ENCODE results near the gene CEACAM7. TPM values are rescaled to one million over a fixed set of nuclear protein-coding genes. Genes with fewer than 3 reads are reported as not detected.
"Not testable (repeated sequence)": the region's sequence is repeated elsewhere in the genome, so short reads cannot be mapped to it uniquely, and the experiment has no call there.

Gene CEACAM7
- total RNA-seq, 1 donor from 2014 or later: not detected

DNA sequence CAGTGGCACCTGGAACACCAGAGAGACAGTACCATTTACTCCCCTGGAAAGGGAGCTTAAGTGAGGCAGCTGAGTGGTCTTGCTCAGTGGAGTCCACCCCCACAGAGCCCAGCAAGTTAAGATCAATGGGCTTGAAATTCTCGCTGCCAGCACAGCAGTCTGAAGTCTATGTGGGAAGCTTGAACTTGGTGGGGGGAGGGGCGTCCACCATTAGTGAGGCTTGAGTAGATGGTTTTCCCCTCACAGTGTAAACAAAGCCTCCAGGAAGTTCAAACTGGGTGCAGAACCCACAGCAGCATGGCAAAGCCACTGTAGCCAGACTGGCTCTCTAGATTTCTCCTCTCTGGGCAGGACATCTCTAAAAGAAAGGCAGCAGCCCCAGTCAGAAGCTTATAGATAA lies 30.9 kb downstream of the CEACAM7 start:
- intact Hi-C loops (cut with micrococcal nuclease): no loop called here

- intact Hi-C loops (cut with micrococcal nuclease): not testable (repeated sequence)
Measured at GRCh38 chr19:41656756-41657155, 31.3 kb downstream of the CEACAM7 start.

GRCh38 chr19:41652250-41652649 lies 35.8 kb downstream of the CEACAM7 start:
- intact Hi-C loops (cut with micrococcal nuclease): no loop called here

GRCh38 chr19:41649827-41650226 lies 38.2 kb downstream of the CEACAM7 start:
- intact Hi-C loops (cut with micrococcal nuclease): no loop called here

DNA sequence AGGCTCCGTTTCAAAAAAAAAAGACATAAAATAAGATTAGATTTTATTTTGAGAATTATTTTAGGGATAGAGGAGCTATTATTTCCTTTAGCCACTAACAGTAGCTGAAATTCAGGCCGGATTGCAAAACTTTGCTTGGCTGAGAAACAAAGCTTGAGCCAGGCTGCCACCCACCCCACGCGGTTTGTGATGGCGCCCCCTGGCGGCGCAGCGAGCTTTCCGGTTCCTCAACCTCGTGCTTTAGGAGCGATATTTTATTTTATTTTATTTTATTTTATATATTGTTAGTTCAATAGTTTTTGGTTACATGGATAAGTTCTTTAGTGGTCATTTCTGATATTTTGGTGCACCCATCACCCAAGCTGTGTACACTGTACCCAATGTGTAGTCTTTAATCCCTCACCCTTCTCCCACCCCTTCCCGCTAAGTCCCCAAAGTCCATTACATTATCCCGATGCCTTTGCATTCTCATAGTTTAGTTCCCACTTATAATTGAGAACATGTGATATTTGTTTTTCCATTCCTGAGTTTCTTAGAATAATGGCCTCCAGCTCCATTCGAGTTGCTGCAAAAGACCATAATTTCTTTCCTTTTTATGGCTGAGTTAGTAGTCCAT lies 41.4 kb downstream of the CEACAM7 start:
- intact Hi-C loops (cut with micrococcal nuclease): no loop called here

DNA sequence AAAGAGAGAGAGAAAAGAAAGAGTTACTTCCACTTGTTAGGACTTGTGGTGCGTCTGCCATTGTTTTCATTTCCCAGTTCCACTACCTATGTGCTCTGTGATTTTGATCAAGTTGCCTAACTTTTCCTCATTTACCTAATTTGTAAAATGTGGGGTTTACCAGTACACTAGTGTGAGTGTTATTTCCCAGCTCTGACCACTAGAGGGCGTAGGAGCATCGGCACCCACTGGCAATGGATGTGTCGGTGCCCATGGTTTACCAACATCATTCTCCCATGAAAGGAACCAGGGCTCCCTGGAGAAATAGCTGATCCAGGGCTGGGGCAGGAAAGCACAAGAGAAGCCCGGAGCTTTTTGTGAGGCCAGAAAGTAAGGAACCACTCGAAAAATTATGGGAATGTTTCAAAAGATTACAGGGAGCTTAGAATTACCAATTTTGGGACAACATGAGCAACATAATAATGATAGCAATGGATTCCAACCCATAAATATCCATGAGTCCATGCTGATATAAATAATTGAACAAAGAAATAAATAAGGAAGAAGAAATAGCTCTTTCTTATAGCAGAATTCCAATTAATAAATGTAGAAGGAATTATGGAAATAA lies 46.1 kb downstream of the CEACAM7 start:
- intact Hi-C loops (cut with micrococcal nuclease): no loop called here

GRCh38 chr19:41638641-41639081 lies 49.4 kb downstream of the CEACAM7 start:
- intact Hi-C loops (cut with micrococcal nuclease): no loop called here

- intact Hi-C loops (cut with micrococcal nuclease): no loop called here
Measured at GRCh38 chr19:41637484-41637883, 50.6 kb downstream of the CEACAM7 start.

- intact Hi-C loops (cut with micrococcal nuclease): no loop called here
Measured at GRCh38 chr19:41627966-41628675, 59.9 kb downstream of the CEACAM7 start.

- intact Hi-C loops (cut with micrococcal nuclease): no loop called here
Measured at GRCh38 chr19:41626877-41627276, 61.2 kb downstream of the CEACAM7 start, which contains the start of gene CEACAM4. CEACAM4 (minus strand) TSS chr19:41627074; CDS start chr19:41626963, 111 bp downstream.

GRCh38 chr19:41626278-41626677 lies 61.8 kb downstream of the CEACAM7 start:
- intact Hi-C loops (cut with micrococcal nuclease): no loop called here

- intact Hi-C loops (cut with micrococcal nuclease): no loop called here
Measured at GRCh38 chr19:41624937-41625336, 63.1 kb downstream of the CEACAM7 start.

GRCh38 chr19:41624515-41624914 lies 63.6 kb downstream of the CEACAM7 start:
- intact Hi-C loops (cut with micrococcal nuclease): no loop called here

DNA sequence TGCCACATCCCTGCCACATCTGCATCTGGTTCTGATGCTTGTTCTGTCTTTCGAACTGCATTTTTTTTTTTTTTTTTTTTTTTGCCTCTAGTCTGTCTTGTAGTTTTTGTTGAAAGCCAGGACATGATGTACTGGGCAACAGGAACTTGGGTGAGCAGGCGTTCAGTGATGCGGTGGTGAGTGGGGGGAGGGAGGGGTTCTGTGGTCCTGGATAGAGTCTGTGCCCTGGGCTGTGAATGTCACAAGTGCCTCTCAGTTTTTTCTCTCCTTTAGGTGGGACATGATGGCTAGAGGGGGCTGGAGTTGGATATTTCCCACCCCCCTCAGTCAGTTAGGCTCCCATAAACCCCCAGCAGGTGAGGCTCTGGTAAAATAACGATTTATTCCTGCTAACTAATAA lies 64.7 kb downstream of the CEACAM7 start:
- intact Hi-C loops (cut with micrococcal nuclease): no loop called here

Other genes starting within 250 kb of the CEACAM7 start
- 44.5 and 48.9 TPM in 2 replicates for gene DMAC2, start 248.4 kb downstream of the CEACAM7 start, total RNA-seq
- gene ERICH4, start 245.1 kb downstream of the CEACAM7 start, total RNA-seq: not detected in 2 replicates
- 44.3 and 49.9 TPM in 2 replicates for gene CEACAM21, start 112.1 kb downstream of the CEACAM7 start, total RNA-seq
- gene CEACAM4, start 61.2 kb downstream of the CEACAM7 start, total RNA-seq: not detected in 2 replicates
- gene CEACAM5, start 20.4 kb upstream of the CEACAM7 start, total RNA-seq: not detected in 2 replicates
- gene CEACAM6, start 67.3 kb upstream of the CEACAM7 start, total RNA-seq: not detected in 2 replicates
- not detected in 2 replicates for gene CEACAM3, start 108.3 kb upstream of the CEACAM7 start, total RNA-seq
- gene LYPD4, start 156.4 kb upstream of the CEACAM7 start, total RNA-seq: not detected in 2 replicates
- not detected in 2 replicates for gene DMRTC2, start 156.8 kb upstream of the CEACAM7 start, total RNA-seq
- gene RPS19, start 172.0 kb upstream of the CEACAM7 start, total RNA-seq: 2,743 and 2,797 TPM in 2 replicates
- 1.7 TPM in 2 replicates for gene CD79A, start 189.0 kb upstream of the CEACAM7 start, total RNA-seq
- gene ARHGEF1, start 194.9 kb upstream of the CEACAM7 start, total RNA-seq: 593 TPM in 2 replicates
- 1.7 and 1.8 TPM in 2 replicates for gene ERFL, start 240.2 kb upstream of the CEACAM7 start, total RNA-seq